Esophagus muscularis mucosa (tissue), 4 donors: ENCODE data around the gene SUMO2. TPM values are rescaled to one million over a fixed set of nuclear protein-coding genes. Genes with fewer than 3 reads are reported as not detected.

Experiments
- DNase-seq: peaks from one replicate; pipeline ENCODE4 v3.0.0-alpha.2; 2017; ENCODE audit errors: extremely low spot score
- H3K27ac ChIP-seq, 4 donors: fragments of 200-600 bp; sonication (generic); replicated peaks in 1 of 4; 1 replicate in 3 of 4; 2 replicates in 1 of 4; pipeline ENCODE4 v1.5.1; 2016 to 2019; ENCODE audit warnings: mild to moderate bottlenecking in 1 of 4
- H3K27me3 ChIP-seq, 4 donors: fragments of 200-600 bp; sonication (generic); one replicate each; pipeline versions ENCODE4 v1.5.1 to v1.6.0; 2016 to 2019
- H3K36me3 ChIP-seq, 4 donors: fragments of 200-600 bp; sonication (generic); one replicate each; pipeline ENCODE4 v1.5.1; 2016 to 2019
- H3K4me1 ChIP-seq, 4 donors: fragments of 200-600 bp; sonication (generic); one replicate each; pipeline ENCODE4 v1.5.1; 2016 to 2019
- H3K4me3 ChIP-seq, 4 donors: fragments of 200-600 bp; sonication (generic); 1 replicate in 2 of 4; 2 replicates in 2 of 4; pipeline ENCODE4 v1.5.1; 2016 to 2019; ENCODE audit warnings: mild to moderate bottlenecking in 4 of 4, moderate library complexity in 1 of 4
- H3K9me3 ChIP-seq, 4 donors: fragments of 200-600 bp; sonication (generic); 1 replicate in 3 of 4; 2 replicates in 1 of 4; pipeline ENCODE4 v1.5.1; 2016 to 2019
- EP300 ChIP-seq: sonication (generic); formaldehyde crosslinking; IDR thresholded peaks from one replicate; pipeline ENCODE4 v1.6.1; 2017; ENCODE audit warnings: antibody characterized with exemption
- POLR2A ChIP-seq: fragments of 450-650 bp; IDR thresholded peaks from one replicate; pipeline ENCODE4 v1.6.1; 2017; ENCODE audit warnings: antibody characterized with exemption, moderate library complexity, mild to moderate bottlenecking, low read depth
- POLR2AphosphoS5 ChIP-seq, 2 donors: sonication (generic); formaldehyde crosslinking; IDR thresholded peaks; one replicate each; pipeline ENCODE4 v1.6.1; 2017; ENCODE audit warnings: antibody characterized with exemption in 2 of 2
- WGBS: methylation state at CpG from one replicate; pipeline ENCODE4 v1.1.5; 2018; 5-methylcytosine and 5-hydroxymethylcytosine counted together
- intact Hi-C: fragments of 100-400 bp; cut with DNase I; formaldehyde crosslinking; loops from one replicate; pipeline ENCODE4 v1.15.1; 2023
- total RNA-seq, 4 donors: library from RNA; depleted of rRNA; stranded (reverse); fragments of >200 nt; gene quantifications; one replicate each; pipeline versions ENCODE4 v1.1.0 to v1.2.1, GENCODE V29; 2016
- TF ChIP-seq, protein P1 (sequence below), 3 experiments: fragments of 200-600 bp in 2 of 3; fragments of 450-650 bp in 1 of 3; sonication (generic) in 2 of 3; IDR thresholded peaks; one replicate each; pipeline ENCODE4 v1.5.1; 2017 to 2019; ENCODE audit warnings: antibody characterized with exemption in 3 of 3, mild to moderate bottlenecking in 2 of 3, moderate library complexity in 1 of 3

The SUMO2 gene
- total RNA-seq, 4 donors from 2014 or later: 64.4 to 101 (median 80.0) TPM

DNA sequence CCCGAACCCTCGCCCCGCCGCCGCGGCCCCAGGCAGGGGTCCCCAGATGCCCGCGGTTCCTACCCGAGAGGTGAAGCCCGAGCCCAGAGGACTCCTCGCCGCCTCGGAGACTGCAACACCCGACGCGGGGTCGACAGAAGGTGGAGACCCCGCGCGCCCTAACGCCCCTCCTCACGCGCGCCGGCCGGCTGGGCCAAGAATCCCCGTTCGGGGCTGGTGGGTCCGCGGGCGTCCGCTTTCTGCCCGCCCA is 515 bp downstream of the SUMO2 start:
- Histone ChIP-seq H3K27me3 (no peaks in the 10 kb centered on the region), H3K4me1 (peaks cover 25 to 41% (median 39%) of the 10 kb centered on the region in 4 donors), H3K27ac (peak overlapping the region; percentile 95 to 100 (median 98)), H3K36me3 (peaks cover 0 to 31% (median 17%) of the 10 kb centered on the region in 4 donors), H3K9me3 (no peaks in the 10 kb centered on the region), H3K4me3 (peak overlapping the region; percentile 97 to 100 (median 98))
- intact Hi-C loops: loop anchor here (5.0 kb wide), 1 partner anchor 50 kb away; the partner anchor contains the start of gene NT5C
- no peak for TF ChIP-seq EP300
- TF ChIP-seq, protein P1, sequence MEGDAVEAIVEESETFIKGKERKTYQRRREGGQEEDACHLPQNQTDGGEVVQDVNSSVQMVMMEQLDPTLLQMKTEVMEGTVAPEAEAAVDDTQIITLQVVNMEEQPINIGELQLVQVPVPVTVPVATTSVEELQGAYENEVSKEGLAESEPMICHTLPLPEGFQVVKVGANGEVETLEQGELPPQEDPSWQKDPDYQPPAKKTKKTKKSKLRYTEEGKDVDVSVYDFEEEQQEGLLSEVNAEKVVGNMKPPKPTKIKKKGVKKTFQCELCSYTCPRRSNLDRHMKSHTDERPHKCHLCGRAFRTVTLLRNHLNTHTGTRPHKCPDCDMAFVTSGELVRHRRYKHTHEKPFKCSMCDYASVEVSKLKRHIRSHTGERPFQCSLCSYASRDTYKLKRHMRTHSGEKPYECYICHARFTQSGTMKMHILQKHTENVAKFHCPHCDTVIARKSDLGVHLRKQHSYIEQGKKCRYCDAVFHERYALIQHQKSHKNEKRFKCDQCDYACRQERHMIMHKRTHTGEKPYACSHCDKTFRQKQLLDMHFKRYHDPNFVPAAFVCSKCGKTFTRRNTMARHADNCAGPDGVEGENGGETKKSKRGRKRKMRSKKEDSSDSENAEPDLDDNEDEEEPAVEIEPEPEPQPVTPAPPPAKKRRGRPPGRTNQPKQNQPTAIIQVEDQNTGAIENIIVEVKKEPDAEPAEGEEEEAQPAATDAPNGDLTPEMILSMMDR (IDR thresholded peaks at IDR 0.05): no peak
- DNase-seq: no peak
- 0% methylated on average over 11 of the region's 33 CpGs for WGBS

DNA sequence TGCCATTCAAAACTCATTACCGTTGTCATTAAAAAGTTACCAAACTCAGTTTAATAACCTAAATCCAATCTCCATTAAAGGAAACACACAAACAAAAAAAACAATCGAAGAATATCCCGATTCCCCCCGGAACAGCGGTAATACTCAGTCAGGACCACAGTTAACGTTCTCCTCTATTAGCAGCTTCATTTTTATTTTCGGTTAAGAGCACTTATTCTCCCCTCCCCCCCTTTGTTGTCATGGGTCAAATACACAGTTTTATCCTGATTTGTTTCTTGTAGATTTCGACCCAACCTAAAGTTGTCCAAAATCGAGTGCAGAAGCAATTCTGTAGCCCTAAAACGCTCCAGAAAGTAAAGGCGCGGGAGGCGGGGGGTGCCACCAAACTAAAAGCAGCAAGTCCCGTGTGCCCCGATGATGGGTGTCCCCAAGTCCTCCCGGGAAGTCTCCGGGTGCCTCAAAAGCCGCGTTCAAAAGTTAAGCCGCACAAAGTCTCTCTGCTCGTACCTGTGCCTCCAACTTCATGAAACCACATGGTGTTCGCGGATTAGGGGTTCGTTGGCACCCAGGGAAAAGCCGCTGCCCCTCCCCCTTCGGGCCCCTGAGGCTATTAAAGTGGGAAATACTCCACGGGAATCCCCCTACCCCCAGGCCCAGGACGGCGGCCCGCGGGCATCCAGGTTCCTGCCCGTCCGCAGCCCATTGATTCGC is 996 bp downstream of the SUMO2 start:
- no peaks in the 10 kb centered on the region for H3K27me3 ChIP-seq
- TF ChIP-seq POLR2A: no peak
- TF ChIP-seq, protein P1 (IDR thresholded peaks at IDR 0.05): no peak
- no peak for TF ChIP-seq POLR2AphosphoS5 (IDR thresholded peaks at IDR 0.05)
- H3K9me3 ChIP-seq: no peaks in the 10 kb centered on the region
- DNase-seq: no peak
- H3K4me3 ChIP-seq: peak overlapping the region; percentile 97 to 100 (median 98)
- H3K36me3 ChIP-seq: peaks cover 0 to 36% (median 22%) of the 10 kb centered on the region in 4 donors
- intact Hi-C loops: loop anchor here (5.0 kb wide), 1 partner anchor 49 kb away; the partner anchor contains the start of gene NT5C
- peaks cover 25 to 41% (median 39%) of the 10 kb centered on the region in 4 donors for H3K4me1 ChIP-seq
- H3K27ac ChIP-seq: peak overlapping the region; percentile 95 to 100 (median 98)
- WGBS: under 1% methylated on average over 24 of the region's 34 CpGs

DNA sequence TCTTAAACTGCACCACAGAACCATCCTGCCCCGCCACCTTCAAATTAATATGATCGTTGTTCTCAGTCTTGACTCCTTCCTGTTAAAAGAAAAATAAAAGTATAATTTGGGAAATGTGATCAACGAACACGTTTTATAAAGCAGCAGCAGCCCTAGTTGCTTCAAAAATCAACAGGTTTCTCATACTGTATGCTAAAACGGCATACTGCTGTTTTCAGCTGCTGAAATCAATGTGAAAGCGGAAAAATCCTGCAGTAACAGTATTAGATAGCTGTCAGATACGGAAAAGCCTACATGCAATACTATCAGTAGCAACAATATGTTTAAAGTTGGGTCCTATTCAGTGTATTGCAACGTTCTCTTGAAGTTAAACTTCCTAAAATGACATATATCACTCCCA is 1.6 kb downstream of the SUMO2 start:
- Histone ChIP-seq H3K27ac (peak overlapping the region; percentile 95 to 100 (median 98)), H3K36me3 (peaks cover 0 to 42% (median 28%) of the 10 kb centered on the region in 4 donors), H3K9me3 (no peaks in the 10 kb centered on the region), H3K4me3 (peak overlapping the region; percentile 97 to 100 (median 98)), H3K4me1 (peaks cover 25 to 44% (median 39%) of the 10 kb centered on the region in 4 donors), H3K27me3 (no peaks in the 10 kb centered on the region)
- intact Hi-C loops: loop anchor here (5.0 kb wide), 1 partner anchor 49 kb away; the partner anchor contains the start of gene NT5C
- TF ChIP-seq POLR2AphosphoS5 (IDR thresholded peaks at IDR 0.05) (no peak), POLR2A (no peak), EP300 (no peak)
- TF ChIP-seq, protein P1 (IDR thresholded peaks at IDR 0.05): no peak
- WGBS: 8% methylated on average over 7 of the region's 8 CpGs
- no peak for DNase-seq

GRCh38 chr17:75178453-75178852 is 4.3 kb downstream of the SUMO2 start:
- no peaks in the 10 kb centered on the region for H3K27me3 ChIP-seq
- no peaks in the 10 kb centered on the region for H3K9me3 ChIP-seq
- WGBS: 94% methylated on average over 6 of the region's 6 CpGs
- H3K4me3 ChIP-seq: no peak overlapping the region
- peaks cover 19 to 69% (median 55%) of the 10 kb centered on the region in 4 donors for H3K36me3 ChIP-seq
- H3K27ac ChIP-seq: no peak overlapping the region
- DNase-seq: no peak
- H3K4me1 ChIP-seq: peaks cover 23 to 46% (median 45%) of the 10 kb centered on the region in 4 donors
- intact Hi-C loops: no loop called here
- TF ChIP-seq POLR2AphosphoS5 (IDR thresholded peaks at IDR 0.05): no peak

DNA sequence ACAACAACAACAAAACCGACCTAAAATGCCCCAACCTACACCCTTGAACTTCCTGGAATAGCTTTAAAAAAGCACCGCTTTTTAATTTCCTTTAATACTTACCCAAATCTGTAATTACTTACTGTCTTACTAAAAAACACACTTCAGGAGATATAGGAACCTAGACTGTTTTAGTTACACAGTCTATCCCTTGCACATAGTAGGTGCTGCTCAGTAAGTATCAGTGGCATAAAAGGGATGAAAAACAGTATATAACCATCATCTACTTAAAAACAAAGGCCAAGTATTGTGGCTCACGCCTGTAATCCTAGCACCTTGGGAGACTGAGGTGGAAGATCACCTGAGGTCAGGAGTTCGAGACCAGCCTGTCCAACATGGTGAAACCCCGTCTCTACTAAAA is 6.1 kb downstream of the SUMO2 start:
- no peaks in the 10 kb centered on the region for H3K9me3 ChIP-seq
- no peak for DNase-seq
- intact Hi-C loops: no loop called here
- H3K27ac ChIP-seq: no peak overlapping the region
- TF ChIP-seq POLR2A (no peak), EP300 (no peak), POLR2AphosphoS5 (IDR thresholded peaks at IDR 0.05) (no peak)
- TF ChIP-seq, protein P1 (IDR thresholded peaks at IDR 0.05): no peak
- peaks cover 20 to 48% (median 46%) of the 10 kb centered on the region in 4 donors for H3K4me1 ChIP-seq
- no peak overlapping the region for H3K4me3 ChIP-seq
- WGBS: 93% methylated on average over 5 of the region's 5 CpGs
- H3K36me3 ChIP-seq: peaks cover 34 to 86% (median 69%) of the 10 kb centered on the region in 4 donors
- no peaks in the 10 kb centered on the region for H3K27me3 ChIP-seq
